OCI-LY1 (cell line): ENCODE data around the gene ERN1.

Experiments used
- H2AFZ ChIP-seq: fragments of 200-600 bp; sonication (generic), shearing (Covaris generic); 2 replicates; pipeline ENCODE4 v1.6.0; 2014; ENCODE audit warnings: antibody characterized with exemption, mild to moderate bottlenecking, low read length
- H3F3A ChIP-seq: fragments of 200-600 bp; sonication (generic), shearing (Covaris generic); 2 replicates; pipeline ENCODE4 v1.6.0; 2014; ENCODE audit warnings: mild to moderate bottlenecking, antibody characterized with exemption, low read length, moderate library complexity; ENCODE audit not compliant: insufficient read depth
- H3K27ac ChIP-seq: fragments of 200-600 bp; sonication (generic); 2 replicates; pipeline ENCODE4 v1.5.1; 2014; ENCODE audit warnings: low read length, mixed run types, mild to moderate bottlenecking, low read depth; ENCODE audit not compliant: poor library complexity, severe bottlenecking
- H3K27me3 ChIP-seq: fragments of 200-600 bp; sonication (generic); 2 replicates; pipeline ENCODE4 v1.6.0; 2014; ENCODE audit warnings: antibody characterized with exemption, mild to moderate bottlenecking, low read length, moderate library complexity; ENCODE audit not compliant: insufficient read depth
- H3K36me3 ChIP-seq: fragments of 200-600 bp; sonication (generic); 2 replicates; pipeline ENCODE4 v1.6.1; 2014; ENCODE audit warnings: mild to moderate bottlenecking, antibody characterized with exemption, low read length, moderate library complexity, mixed read lengths; ENCODE audit not compliant: insufficient read depth
- H3K4me1 ChIP-seq: fragments of 200-600 bp; sonication (generic); 2 replicates; pipeline ENCODE4 v1.5.1; 2014; ENCODE audit warnings: mild to moderate bottlenecking, low read length, moderate library complexity; ENCODE audit not compliant: insufficient read depth, severe bottlenecking
- H3K4me2 ChIP-seq: fragments of 200-600 bp; sonication (generic), shearing (Covaris generic); 2 replicates; pipeline ENCODE4 v1.6.1; 2014; ENCODE audit warnings: low read length
- H3K4me3 ChIP-seq: fragments of 200-600 bp; sonication (generic); 2 replicates; pipeline ENCODE4 v1.5.1; 2014; ENCODE audit warnings: low read length, low read depth, mild to moderate bottlenecking, mixed read lengths; ENCODE audit not compliant: poor library complexity, severe bottlenecking
- H3K79me2 ChIP-seq: fragments of 200-600 bp; shearing (Covaris generic); 2 replicates; pipeline ENCODE4 v1.6.1; 2016; ENCODE audit warnings: mixed run types, low read length, mixed read lengths; ENCODE audit not compliant: insufficient read depth
- H3K9ac ChIP-seq: fragments of 200-600 bp; sonication (generic), shearing (Covaris generic); 2 replicates; pipeline ENCODE4 v1.6.1; 2014; ENCODE audit warnings: mild to moderate bottlenecking, low read length, mixed read lengths
- H3K9me2 ChIP-seq: fragments of 200-600 bp; sonication (generic), shearing (Covaris generic); 2 replicates; pipeline ENCODE4 v1.6.1; 2014; ENCODE audit warnings: low read depth, mild to moderate bottlenecking, low read length, mixed read lengths
- H3K9me3 ChIP-seq: fragments of 200-600 bp; shearing (Covaris generic); 2 replicates; pipeline ENCODE4 v1.6.1; 2014; ENCODE audit warnings: low read length, mixed read lengths
- H4K20me1 ChIP-seq: fragments of 200-600 bp; sonication (generic), shearing (Covaris generic); 2 replicates; pipeline ENCODE4 v1.6.0; 2016; ENCODE audit warnings: mild to moderate bottlenecking, low read length; ENCODE audit not compliant: insufficient read depth
- CTCF ChIP-seq: fragments of 200-600 bp; sonication (generic), shearing (Covaris generic); IDR thresholded peaks from 2 replicates; pipeline ENCODE4 v1.5.1; 2017; ENCODE audit warnings: mild to moderate bottlenecking, antibody characterized with exemption, low read length, moderate library complexity, mixed read lengths
- EZH2 ChIP-seq: fragments of 200-600 bp; sonication (generic), shearing (Covaris generic); IDR thresholded peaks from 2 replicates; pipeline ENCODE4 v1.8.0; 2017; ENCODE audit warnings: borderline replicate concordance, mixed run types, mild to moderate bottlenecking, antibody characterized with exemption, low read length, moderate library complexity, mixed read lengths

ERN1 gene

DNA sequence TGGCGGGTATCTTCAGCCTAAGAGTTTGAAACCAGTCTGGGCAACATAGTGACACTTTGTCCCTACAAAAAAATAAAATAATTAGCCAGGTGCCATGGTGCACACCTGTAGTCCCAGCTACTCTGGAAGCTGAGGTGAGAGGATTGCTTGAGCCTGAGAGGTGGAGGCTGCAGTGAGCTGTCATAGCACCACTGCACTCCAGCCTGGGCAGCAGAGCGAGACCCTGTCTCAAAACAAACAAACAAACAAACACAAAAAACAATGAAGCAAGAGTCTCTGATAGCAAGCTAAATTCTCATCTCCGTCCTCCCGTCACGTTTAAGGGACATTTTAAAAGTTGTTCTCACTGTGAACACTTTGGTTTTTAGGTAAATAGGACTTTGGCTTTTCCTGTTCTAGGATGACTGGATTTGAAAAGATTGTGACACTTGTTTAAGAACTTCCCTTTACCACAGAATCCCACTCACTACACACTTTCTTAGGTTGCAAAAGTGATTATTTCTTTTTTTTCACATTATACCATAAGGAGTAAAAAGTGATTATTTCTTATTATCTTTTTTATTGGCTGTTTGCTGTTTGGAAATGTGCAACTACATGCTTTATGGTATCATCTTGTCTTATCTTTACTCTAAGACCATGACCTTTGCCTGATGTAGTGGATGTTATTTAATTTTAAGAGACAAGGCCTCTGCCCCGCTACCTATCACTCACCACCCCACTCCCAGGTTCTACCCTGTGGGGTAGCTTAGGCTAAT, 4.4 kb upstream of the ERN1 start:
- no peak overlapping the region for H3K4me2 ChIP-seq
- no peak overlapping the region for H3K4me3 ChIP-seq
- no peaks in the 10 kb centered on the region for H3K27me3 ChIP-seq
- TF ChIP-seq CTCF, result no peak
- no peak for TF ChIP-seq EZH2
- H3K27ac ChIP-seq, result no peak overlapping the region
- no peak overlapping the region for H2AFZ ChIP-seq
- no peaks in the 10 kb centered on the region for H3K9me2 ChIP-seq
- H3K4me1 ChIP-seq, result peaks cover 10% of the 10 kb centered on the region
- no peaks in the 10 kb centered on the region for H3K36me3 ChIP-seq
- H3K9me3 ChIP-seq, result no peaks in the 10 kb centered on the region
- no peaks in the 10 kb centered on the region for H3K79me2 ChIP-seq
- H4K20me1 ChIP-seq, result no peaks in the 10 kb centered on the region
- no peaks in the 10 kb centered on the region for H3F3A ChIP-seq
- no peak overlapping the region for H3K9ac ChIP-seq

DNA sequence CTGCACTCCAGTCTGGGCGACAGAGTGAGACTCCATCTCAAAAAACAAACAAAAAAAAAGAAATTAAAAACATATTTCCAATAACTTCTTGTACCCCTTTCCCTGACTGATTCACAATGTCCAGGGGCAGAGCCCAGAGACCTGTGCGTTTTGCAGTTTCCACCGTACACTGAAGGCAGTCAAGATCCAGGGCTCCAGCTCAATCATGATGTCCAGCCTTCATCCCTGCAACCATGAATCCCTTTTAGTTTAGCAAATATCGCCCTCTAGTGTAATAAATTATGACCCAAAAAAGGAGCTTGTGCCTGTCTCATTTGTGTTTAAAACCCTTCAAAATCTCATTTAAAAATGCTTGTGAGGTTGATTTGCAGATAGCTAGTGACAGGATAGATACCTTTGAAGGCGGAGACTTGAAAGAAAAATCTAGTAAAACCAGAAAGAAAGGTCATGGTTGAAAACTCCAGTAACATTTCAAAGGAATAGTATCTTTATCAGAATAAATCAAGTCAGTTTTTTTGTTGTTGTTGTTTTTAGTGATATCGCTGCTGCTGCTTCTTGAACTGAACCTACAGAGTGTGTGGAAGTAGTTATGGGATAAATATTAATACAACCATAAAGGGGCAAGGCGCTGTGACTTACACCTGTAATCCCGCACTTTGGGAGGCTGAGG, 3.7 kb upstream of the ERN1 start:
- no peaks in the 10 kb centered on the region for H3K9me2 ChIP-seq
- no peak overlapping the region for H3K27ac ChIP-seq
- H3K4me1 ChIP-seq, result peaks cover 17% of the 10 kb centered on the region
- no peaks in the 10 kb centered on the region for H3K79me2 ChIP-seq
- H3K4me2 ChIP-seq, result no peak overlapping the region
- no peaks in the 10 kb centered on the region for H4K20me1 ChIP-seq
- no peaks in the 10 kb centered on the region for H3K36me3 ChIP-seq
- no peaks in the 10 kb centered on the region for H3F3A ChIP-seq
- H3K9ac ChIP-seq, result no peak overlapping the region
- TF ChIP-seq EZH2, result no peak
- TF ChIP-seq CTCF, result peak; percentile 73
- H3K4me3 ChIP-seq, result no peak overlapping the region
- H3K9me3 ChIP-seq, result no peaks in the 10 kb centered on the region
- H2AFZ ChIP-seq, result no peak overlapping the region
- H3K27me3 ChIP-seq, result no peaks in the 10 kb centered on the region

GRCh38 chr17:64131606-64132270, 1.8 kb upstream of the ERN1 start:
- Histone ChIP-seq H3K9ac (no peak overlapping the region), H3K79me2 (no peaks in the 10 kb centered on the region), H3F3A (no peaks in the 10 kb centered on the region), H3K9me3 (no peaks in the 10 kb centered on the region), H3K4me3 (no peak overlapping the region), H2AFZ (no peak overlapping the region), H3K4me2 (no peak overlapping the region), H3K4me1 (peaks cover 18% of the 10 kb centered on the region), H4K20me1 (no peaks in the 10 kb centered on the region), H3K36me3 (no peaks in the 10 kb centered on the region), H3K27ac (no peak overlapping the region), H3K9me2 (no peaks in the 10 kb centered on the region), H3K27me3 (no peaks in the 10 kb centered on the region)
- TF ChIP-seq CTCF, result no peak
- TF ChIP-seq EZH2, result no peak
